DOHH2 (cell line): Measurements from ENCODE around the gene TBL1XR1.

Experiments
- EZH2phosphoT487 ChIP-seq: fragments of 200-600 bp; sonication (generic); IDR thresholded peaks from 2 replicates; pipeline ENCODE4 v1.6.1; 2017; ENCODE audit warnings: borderline replicate concordance, mild to moderate bottlenecking, antibody characterized with exemption, low read length, moderate library complexity, mixed read lengths
- TF ChIP-seq, protein P1 (sequence below): fragments of 200-600 bp; sonication (generic); IDR thresholded peaks from one replicate; pipeline ENCODE4 v1.5.1; 2014; ENCODE audit warnings: antibody characterized with exemption, mild to moderate bottlenecking, low read depth, low read length; ENCODE audit not compliant: poor library complexity, severe bottlenecking

GRCh38 chr3:176976586-176976985 lies 220.7 kb downstream of the TBL1XR1 start:
- TF ChIP-seq, protein P1, sequence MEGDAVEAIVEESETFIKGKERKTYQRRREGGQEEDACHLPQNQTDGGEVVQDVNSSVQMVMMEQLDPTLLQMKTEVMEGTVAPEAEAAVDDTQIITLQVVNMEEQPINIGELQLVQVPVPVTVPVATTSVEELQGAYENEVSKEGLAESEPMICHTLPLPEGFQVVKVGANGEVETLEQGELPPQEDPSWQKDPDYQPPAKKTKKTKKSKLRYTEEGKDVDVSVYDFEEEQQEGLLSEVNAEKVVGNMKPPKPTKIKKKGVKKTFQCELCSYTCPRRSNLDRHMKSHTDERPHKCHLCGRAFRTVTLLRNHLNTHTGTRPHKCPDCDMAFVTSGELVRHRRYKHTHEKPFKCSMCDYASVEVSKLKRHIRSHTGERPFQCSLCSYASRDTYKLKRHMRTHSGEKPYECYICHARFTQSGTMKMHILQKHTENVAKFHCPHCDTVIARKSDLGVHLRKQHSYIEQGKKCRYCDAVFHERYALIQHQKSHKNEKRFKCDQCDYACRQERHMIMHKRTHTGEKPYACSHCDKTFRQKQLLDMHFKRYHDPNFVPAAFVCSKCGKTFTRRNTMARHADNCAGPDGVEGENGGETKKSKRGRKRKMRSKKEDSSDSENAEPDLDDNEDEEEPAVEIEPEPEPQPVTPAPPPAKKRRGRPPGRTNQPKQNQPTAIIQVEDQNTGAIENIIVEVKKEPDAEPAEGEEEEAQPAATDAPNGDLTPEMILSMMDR = no peak
- TF ChIP-seq EZH2phosphoT487 = no peak
